Endothelial cell of umbilical vein (primary cell): Measurements from ENCODE around the gene CXADR. TPM values are rescaled to one million over a fixed set of nuclear protein-coding genes. Genes with fewer than 3 reads are reported as not detected.
A peak's percentile ranks its signal among the peaks of the same experiment; 100 is the strongest.

Experiments used
- BruUV-seq: library from RNA; stranded (reverse); fragments of 400-500 nt; replicated peaks from 2 replicates; lab custom pipeline; 2021; lab: Mats Ljungman, UMichigan
- CTCF ChIA-PET: fragments of 300-600, 350-600 bp; sonication (Branson Sonifier 250); formaldehyde crosslinking; loops from one replicate; lab custom pipeline; 2021; ENCODE audit warnings: antibody characterized with exemption, inconsistent platforms; lab: Charles Lee
- POLR2A ChIA-PET: fragments of 300-600, 350-600 bp; sonication (Branson Sonifier 250); formaldehyde crosslinking; loops from one replicate; lab custom pipeline; 2021; ENCODE audit warnings: antibody characterized with exemption, inconsistent platforms; lab: Charles Lee
- DNase-seq: peaks from one replicate; pipeline ENCODE4 v3.0.0-alpha.2; 2011; ENCODE audit warnings: low read depth, low spot score
- FAIRE-seq: peaks from 2 replicates; lab custom pipeline; 2011; peaks lifted over from hg19 to GRCh38; lab: Jason Lieb, UNC
- H2AFZ ChIP-seq: 2 replicates; pipeline ENCODE4 v1.6.0; 2012; ENCODE audit warnings: low read depth, low read length, control low read depth, inconsistent platforms
- H3K27ac ChIP-seq: 2 replicates; pipeline ENCODE4 v1.5.1; 2011; ENCODE audit warnings: low read depth, mild to moderate bottlenecking, control low read depth, low read length, moderate library complexity; ENCODE audit not compliant: insufficient read depth
- H3K27me3 ChIP-seq, 2 experiments: 2 replicates each; pipeline versions ENCODE4 v1.6.0 to v1.6.1; 2011; ENCODE audit warnings: low read length in 2 of 2, mixed read lengths in 1 of 2; ENCODE audit not compliant: control insufficient read depth in 2 of 2, insufficient read depth in 2 of 2
- H3K36me3 ChIP-seq, 2 experiments: 2 replicates in 1 of 2; 3 replicates in 1 of 2; pipeline ENCODE4 v1.5.1; 2011; ENCODE audit warnings: low read length in 2 of 2, mild to moderate bottlenecking in 1 of 2, moderate library complexity in 1 of 2; ENCODE audit not compliant: control insufficient read depth in 2 of 2, insufficient read depth in 2 of 2; ENCODE audit errors: extremely low read depth in 1 of 2
- H3K4me1 ChIP-seq: 3 replicates; pipeline ENCODE4 v1.5.1; 2011; ENCODE audit warnings: mild to moderate bottlenecking, low read length; ENCODE audit not compliant: control insufficient read depth, insufficient read depth; ENCODE audit errors: extremely low read depth
- H3K4me2 ChIP-seq: 2 replicates; pipeline ENCODE4 v1.6.1; 2011; ENCODE audit warnings: low read length, control low read depth, mixed read lengths; ENCODE audit not compliant: insufficient read depth
- H3K4me3 ChIP-seq, 3 experiments: fragments of 200-600 bp in 1 of 3; sonication (generic), shearing (Covaris generic) in 1 of 3; replicated peaks in 1 of 3; 2 replicates each; pipeline ENCODE4 v1.5.1; 2011 to 2016; ENCODE audit warnings: control low read depth in 3 of 3, low read length in 3 of 3, mild to moderate bottlenecking in 2 of 3, inconsistent platforms in 1 of 3, low read depth in 1 of 3, moderate library complexity in 1 of 3; ENCODE audit not compliant: insufficient read depth in 1 of 3
- H3K79me2 ChIP-seq: 2 replicates; pipeline ENCODE4 v1.6.0; 2012; ENCODE audit warnings: low read length, inconsistent platforms; ENCODE audit not compliant: control insufficient read depth, insufficient read depth
- H3K9ac ChIP-seq: replicated peaks from 2 replicates; pipeline ENCODE3; 2011; ENCODE audit warnings: low read length, control low read depth; ENCODE audit not compliant: insufficient read depth; ENCODE audit errors: extremely low read depth
- H3K9me1 ChIP-seq: replicated peaks from 3 replicates; pipeline ENCODE4 v1.6.0; 2011; ENCODE audit warnings: mild to moderate bottlenecking, low read length; ENCODE audit not compliant: control insufficient read depth, insufficient read depth; ENCODE audit errors: extremely low read depth
- H3K9me3 ChIP-seq: replicated peaks from 2 replicates; pipeline ENCODE4 v1.5.1; 2012; ENCODE audit warnings: low read length, inconsistent platforms; ENCODE audit not compliant: control insufficient read depth, insufficient read depth
- H4K20me1 ChIP-seq: replicated peaks from 2 replicates; pipeline ENCODE3; 2011; ENCODE audit warnings: mild to moderate bottlenecking, low read length; ENCODE audit not compliant: control insufficient read depth, insufficient read depth; ENCODE audit errors: extremely low read depth
- CTCF ChIP-seq, 2 donors: IDR thresholded peaks; 1 replicate in 1 of 2; 2 replicates in 1 of 2; pipeline ENCODE4 v1.5.1; 2011; ENCODE audit warnings: low read length in 2 of 2, mild to moderate bottlenecking in 2 of 2, moderate library complexity in 2 of 2, control low read depth in 1 of 2, inconsistent platforms in 1 of 2, low read depth in 1 of 2; ENCODE audit not compliant: insufficient read depth in 1 of 2; ENCODE audit errors: extremely low read depth in 1 of 2
- EZH2 ChIP-seq: IDR thresholded peaks from 2 replicates; pipeline ENCODE4 v1.6.1; 2012; ENCODE audit warnings: borderline replicate concordance, low read depth, mild to moderate bottlenecking, moderate library complexity, low read length, inconsistent platforms; ENCODE audit not compliant: severe bottlenecking
- FOS ChIP-seq: IDR thresholded peaks from 2 replicates; pipeline ENCODE4 v1.6.1; 2011; ENCODE audit warnings: mild to moderate bottlenecking, low read length, moderate library complexity, borderline replicate concordance; ENCODE audit not compliant: insufficient read depth
- GATA2 ChIP-seq: IDR thresholded peaks from 2 replicates; pipeline ENCODE4 v1.7.0; 2011; ENCODE audit warnings: low read depth, mild to moderate bottlenecking, moderate library complexity, mixed read lengths, low read length; ENCODE audit not compliant: insufficient read length, insufficient read depth
- JUN ChIP-seq: IDR thresholded peaks from 2 replicates; pipeline ENCODE4 v1.6.1; 2011; ENCODE audit warnings: borderline replicate concordance, low read depth; ENCODE audit not compliant: insufficient read length, insufficient read depth
- MAX ChIP-seq: IDR thresholded peaks from 2 replicates; pipeline ENCODE4 v1.6.1; 2011; ENCODE audit not compliant: insufficient read depth, insufficient read length
- MYC ChIP-seq: IDR thresholded peaks from one replicate; pipeline ENCODE4 v1.6.1; 2011; ENCODE audit warnings: mild to moderate bottlenecking, low read depth, low read length
- POLR2A ChIP-seq: IDR thresholded peaks from 2 replicates; pipeline ENCODE4 v1.6.1; 2012; ENCODE audit warnings: low read depth, mild to moderate bottlenecking, control low read depth, low read length
- POLR2AphosphoS5 ChIP-seq: IDR thresholded peaks from 2 replicates; pipeline ENCODE4 v1.6.1; 2012; ENCODE audit warnings: low read depth, mild to moderate bottlenecking, control low read depth, low read length, moderate library complexity; ENCODE audit not compliant: insufficient read depth
- dilution Hi-C: fragments of 300-500 bp; cut with MboI; formaldehyde crosslinking; loops from one replicate; pipeline ENCODE4 v1.15.0; 2019; ENCODE audit warnings: low sequenced_read_pairs; ENCODE audit not compliant: extremely low pct_ligation_motif_present
- intact Hi-C: fragments of 100-400 bp; cut with micrococcal nuclease; formaldehyde crosslinking; loops from one replicate; pipeline ENCODE4 v1.10.0; 2022
- polyA plus RNA-seq, 4 experiments: library from polyadenylated mRNA; depleted of rRNA in 3 of 4; stranded (reverse) in 3 of 4; unstranded in 1 of 4; fragments of >200 nt; gene quantifications; 2 replicates each; pipeline versions ENCODE4 v1.2.1 to v1.2.3, GENCODE V29; 2011 to 2012; ENCODE audit warnings: missing spikeins in 1 of 4
- total RNA-seq: library from RNA; stranded (reverse); gene quantifications from 2 replicates; pipeline ENCODE4 v1.2.3, GENCODE V29; 2021

Gene CXADR
- total and polyA plus RNA-seq, 2 donors (not counting 3 experiments of a cell fraction or from before 2014, with no cell fraction given), result 3.2 to 12.2 TPM

- DNase-seq (peak; percentile 36), FAIRE-seq (peak; percentile 82)
- H4K20me1 ChIP-seq, result no peaks in the 10 kb centered on the region
- no peak overlapping the region for H3K9ac ChIP-seq
- intact Hi-C loops (loop anchor here (1.0 kb wide), 1 partner anchor 9 kb away; no protein-coding TSS in a partner anchor), dilution Hi-C loops (no loop called here)
- no peak for TF ChIP-seq JUN
- no peak for TF ChIP-seq GATA2
- no peak for TF ChIP-seq MAX
- no peak for TF ChIP-seq EZH2
- no peak for TF ChIP-seq POLR2A
- TF ChIP-seq FOS, result no peak
- TF ChIP-seq POLR2AphosphoS5, result no peak
- no peak for TF ChIP-seq MYC
- TF ChIP-seq CTCF (IDR thresholded peaks at IDR 0.05; ENCODE audit: extremely low read depth in 1 of 2, insufficient read depth in 1 of 2, low read depth in 1 of 2, low read length in 2 of 2), result no peak
- H2AFZ ChIP-seq, result peak overlapping the region; percentile 41
- POLR2A ChIA-PET, result interaction anchor here (1.3 kb wide), 1 partner anchor 9 kb away, joined by 3 read pairs; no protein-coding TSS in a partner anchor
- peaks cover 20% of the 10 kb centered on the region for H3K4me1 ChIP-seq
- H3K36me3 ChIP-seq, result no peaks in the 10 kb centered on the region
- BruUV-seq, result no TSS peak
- peak overlapping the region; percentile 4 for H3K27ac ChIP-seq
- no peaks in the 10 kb centered on the region for H3K79me2 ChIP-seq
- H3K9me3 ChIP-seq, result no peaks in the 10 kb centered on the region
- peaks cover 0 to 2% of the 10 kb centered on the region in 2 experiments for H3K27me3 ChIP-seq
- CTCF ChIA-PET, result interaction anchor here (0.9 to 3.8 kb wide), 7 partner anchors 9 to 149 kb away, joined by 3 to 30 read pairs (median 5); no protein-coding TSS in a partner anchor
- H3K4me2 ChIP-seq, result peak overlapping the region; percentile 26
- H3K4me3 ChIP-seq, result no peak overlapping the region
- H3K9me1 ChIP-seq, result no peaks in the 10 kb centered on the region
These were observed 23.5 kb downstream of the CXADR start for GRCh38 chr21:17536381-17536780.
